Measurements from ENCODE around the gene DDX49. TPM values are rescaled to one million over a fixed set of nuclear protein-coding genes. Genes with fewer than 3 reads are reported as not detected.
A peak's percentile ranks its signal among the peaks of the same experiment; 100 is the strongest.

Gene DDX49
- total RNA-seq, 6 experiments from 2014 or later, result 37.8 to 57.4 (median 44.0) TPM

DNA sequence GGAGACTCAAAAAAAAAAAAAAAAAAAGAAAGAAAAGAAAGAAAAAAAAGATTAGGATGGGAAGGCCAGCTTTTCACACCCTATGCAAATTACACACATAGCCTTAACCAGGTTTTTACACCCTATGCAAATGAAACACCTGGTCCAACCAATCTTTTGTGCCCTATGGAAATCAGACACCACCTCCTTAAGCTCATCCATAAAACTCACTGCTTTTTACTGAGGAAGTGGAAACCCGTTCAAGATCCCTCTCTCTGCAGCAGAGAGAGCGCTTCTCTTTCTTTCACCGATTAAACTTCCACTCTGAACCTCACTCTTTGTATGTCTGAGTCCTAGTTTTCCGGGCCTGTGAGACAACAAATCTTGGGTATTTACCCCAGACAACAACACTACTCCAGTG, 46.8 kb downstream of the DDX49 start:
- Mint-ChIP-seq H3K4me3 (no peak overlapping the region), H3K27me3 (ENCODE audit: insufficient read depth) (peaks cover 4% of the 10 kb centered on the region), H3K4me1 (ENCODE audit: low read depth) (peaks cover 25% of the 10 kb centered on the region), H3K27ac (no peak overlapping the region), H3K36me3 (ENCODE audit: low read depth) (peaks cover 4% of the 10 kb centered on the region), H3K9me3 (peaks cover 4% of the 10 kb centered on the region; the same call in 1 of the 2 replicates)
- DNase-seq, result no peak
- TF ChIP-seq, protein P1, sequence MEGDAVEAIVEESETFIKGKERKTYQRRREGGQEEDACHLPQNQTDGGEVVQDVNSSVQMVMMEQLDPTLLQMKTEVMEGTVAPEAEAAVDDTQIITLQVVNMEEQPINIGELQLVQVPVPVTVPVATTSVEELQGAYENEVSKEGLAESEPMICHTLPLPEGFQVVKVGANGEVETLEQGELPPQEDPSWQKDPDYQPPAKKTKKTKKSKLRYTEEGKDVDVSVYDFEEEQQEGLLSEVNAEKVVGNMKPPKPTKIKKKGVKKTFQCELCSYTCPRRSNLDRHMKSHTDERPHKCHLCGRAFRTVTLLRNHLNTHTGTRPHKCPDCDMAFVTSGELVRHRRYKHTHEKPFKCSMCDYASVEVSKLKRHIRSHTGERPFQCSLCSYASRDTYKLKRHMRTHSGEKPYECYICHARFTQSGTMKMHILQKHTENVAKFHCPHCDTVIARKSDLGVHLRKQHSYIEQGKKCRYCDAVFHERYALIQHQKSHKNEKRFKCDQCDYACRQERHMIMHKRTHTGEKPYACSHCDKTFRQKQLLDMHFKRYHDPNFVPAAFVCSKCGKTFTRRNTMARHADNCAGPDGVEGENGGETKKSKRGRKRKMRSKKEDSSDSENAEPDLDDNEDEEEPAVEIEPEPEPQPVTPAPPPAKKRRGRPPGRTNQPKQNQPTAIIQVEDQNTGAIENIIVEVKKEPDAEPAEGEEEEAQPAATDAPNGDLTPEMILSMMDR (IDR thresholded peaks at IDR 0.05), result no peak

GRCh38 chr19:18967358-18968146, 48.0 kb downstream of the DDX49 start:
- H3K9me3 Mint-ChIP-seq, result peaks cover 4% of the 10 kb centered on the region; the same call in 1 of the 2 replicates
- H3K27ac Mint-ChIP-seq, result peak overlapping the region; percentile 48; the same call in 1 of the 2 replicates
- peaks cover 2% of the 10 kb centered on the region for H3K27me3 Mint-ChIP-seq (ENCODE audit: insufficient read depth)
- TF ChIP-seq, protein P1 (IDR thresholded peaks at IDR 0.05), result no peak
- DNase-seq, result no peak
- no peak overlapping the region for H3K4me3 Mint-ChIP-seq
- peaks cover 33% of the 10 kb centered on the region for H3K4me1 Mint-ChIP-seq (ENCODE audit: low read depth)
- H3K36me3 Mint-ChIP-seq (ENCODE audit: low read depth), result peaks cover 4% of the 10 kb centered on the region

GRCh38 chr19:18969931-18970659, 50.6 kb downstream of the DDX49 start:
- Mint-ChIP-seq H3K4me1 (ENCODE audit: low read depth) (peaks cover 45% of the 10 kb centered on the region), H3K9me3 (peaks cover 4% of the 10 kb centered on the region; the same call in 1 of the 2 replicates), H3K27ac (peak overlapping the region; percentile 64), H3K36me3 (ENCODE audit: low read depth) (peaks cover 4% of the 10 kb centered on the region), H3K4me3 (peak overlapping the region; percentile 34), H3K27me3 (ENCODE audit: insufficient read depth) (peaks cover 2% of the 10 kb centered on the region)
- no peak for DNase-seq
- TF ChIP-seq, protein P1 (IDR thresholded peaks at IDR 0.05), result no peak

- TF ChIP-seq, protein P1 (IDR thresholded peaks at IDR 0.05), result no peak
- peaks cover 4% of the 10 kb centered on the region; the same call in 1 of the 2 replicates for H3K9me3 Mint-ChIP-seq
- peaks cover 2% of the 10 kb centered on the region for H3K27me3 Mint-ChIP-seq (ENCODE audit: insufficient read depth)
- peaks cover 4% of the 10 kb centered on the region for H3K36me3 Mint-ChIP-seq (ENCODE audit: low read depth)
- H3K4me3 Mint-ChIP-seq, result peak overlapping the region; percentile 68
- peak overlapping the region; percentile 60 for H3K27ac Mint-ChIP-seq
- H3K4me1 Mint-ChIP-seq (ENCODE audit: low read depth), result peaks cover 45% of the 10 kb centered on the region
- DNase-seq, result no peak
Observed at GRCh38 chr19:18972301-18972811, 52.8 kb downstream of the DDX49 start.

- no peak for DNase-seq
- Mint-ChIP-seq H3K27ac (peak overlapping the region; percentile 60; the same call in 1 of the 2 replicates), H3K9me3 (peaks cover 4% of the 10 kb centered on the region; the same call in 1 of the 2 replicates), H3K36me3 (ENCODE audit: low read depth) (peaks cover 4% of the 10 kb centered on the region), H3K4me1 (ENCODE audit: low read depth) (peaks cover 42% of the 10 kb centered on the region), H3K4me3 (no peak overlapping the region), H3K27me3 (ENCODE audit: insufficient read depth) (peaks cover 2% of the 10 kb centered on the region)
- TF ChIP-seq, protein P1 (IDR thresholded peaks at IDR 0.05), result no peak
Observed at GRCh38 chr19:18972851-18973250, 53.3 kb downstream of the DDX49 start.
